Fibroblast of mammary gland (primary cell): ENCODE measurements around the gene TC2N.
"Not testable (repeated sequence)": the region's sequence is repeated elsewhere in the genome, so short reads cannot be mapped to it uniquely, and the experiment has no call there.

Experiments used
- DNase-seq: peaks from one replicate; pipeline ENCODE4 v3.0.0-alpha.2; 2010; ENCODE audit warnings: low read depth
- H3K4me3 ChIP-seq: 2 replicates; pipeline ENCODE4 v1.5.1; 2011; ENCODE audit warnings: low read depth, mild to moderate bottlenecking, low read length, moderate library complexity; ENCODE audit not compliant: control insufficient read depth
- CTCF ChIP-seq: conservative IDR thresholded peaks from 2 replicates; pipeline ENCODE4 v1.5.1; 2011; ENCODE audit warnings: low read depth, low read length, inconsistent platforms; ENCODE audit not compliant: control insufficient read depth, insufficient read depth

The TC2N gene

DNA sequence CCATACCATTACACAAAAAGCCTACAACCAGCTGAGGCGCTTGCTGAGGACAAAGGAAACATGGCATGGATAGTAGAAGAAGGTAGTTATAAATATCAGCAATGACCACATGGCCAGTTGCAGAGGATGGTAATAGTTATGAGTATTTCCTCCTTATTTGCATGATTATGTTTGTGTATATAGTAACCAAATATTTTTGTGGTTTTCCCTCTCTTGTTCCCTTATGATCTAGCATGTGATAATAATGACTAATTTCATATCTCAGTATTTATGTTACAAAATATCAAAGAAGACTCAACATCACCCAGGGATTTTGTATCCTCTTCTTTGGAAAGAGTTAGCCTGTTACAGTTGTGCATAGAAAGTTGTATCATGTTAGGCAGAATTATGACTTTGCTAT is 122.0 kb downstream of the TC2N start:
- no peak overlapping the region for H3K4me3 ChIP-seq
- no peak for TF ChIP-seq CTCF
- peak; percentile 25 for DNase-seq

GRCh38 chr14:91744068-91744480 is 123.3 kb downstream of the TC2N start:
- TF ChIP-seq CTCF = no peak
- DNase-seq = peak; percentile 49
- H3K4me3 ChIP-seq = no peak overlapping the region

- TF ChIP-seq CTCF = no peak
- no peak overlapping the region for H3K4me3 ChIP-seq
- DNase-seq = no peak
These were observed 124.1 kb downstream of the TC2N start for GRCh38 chr14:91743305-91743653.

GRCh38 chr14:91742621-91743304 is 124.6 kb downstream of the TC2N start:
- no peak for TF ChIP-seq CTCF
- no peak for DNase-seq

DNA sequence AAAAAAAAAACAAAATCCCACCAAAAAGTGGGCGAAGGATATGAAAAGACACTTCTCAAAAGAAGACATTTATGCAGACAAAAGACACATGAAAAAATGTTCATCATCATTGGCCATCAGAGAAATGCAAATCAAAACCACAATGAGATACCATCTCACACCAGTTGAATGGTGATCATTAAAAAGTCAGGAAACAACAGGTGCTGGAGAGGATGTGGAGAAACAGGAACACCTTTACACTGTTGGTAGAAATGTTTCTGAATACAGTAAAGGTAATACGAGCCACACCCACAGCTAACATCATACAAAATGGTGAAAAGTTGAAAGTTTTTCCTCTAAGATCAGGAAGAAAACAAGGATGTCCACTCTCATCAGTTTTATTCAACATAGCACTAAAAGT is 127.5 kb downstream of the TC2N start:
- not testable (repeated sequence) for DNase-seq, H3K4me3 ChIP-seq

More at GRCh38 chr14:91742621-91743304, 124.6 kb downstream of the TC2N start:
- no peak overlapping the region for H3K4me3 ChIP-seq

DNA sequence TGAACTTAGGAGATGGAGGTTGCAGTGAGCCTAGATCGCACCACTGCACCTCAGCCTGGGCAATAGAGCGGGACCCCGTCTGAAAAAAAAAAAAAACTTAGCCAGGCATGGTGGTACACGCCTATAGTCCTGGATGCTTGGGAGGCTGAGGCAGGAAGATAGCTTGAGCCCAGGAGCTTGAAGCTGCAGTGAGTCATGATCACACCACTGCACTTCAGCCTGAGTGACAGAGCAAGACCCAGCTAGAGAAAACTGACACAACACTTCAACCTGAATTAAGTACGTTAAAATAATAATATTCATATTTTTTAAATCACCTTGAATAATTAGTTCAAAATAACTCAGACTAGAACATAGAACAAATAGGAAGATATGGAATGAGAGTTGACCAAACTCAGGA is 129.7 kb downstream of the TC2N start:
- TF ChIP-seq CTCF = no peak
- no peak overlapping the region for H3K4me3 ChIP-seq
- peak; percentile 25 for DNase-seq

DNA sequence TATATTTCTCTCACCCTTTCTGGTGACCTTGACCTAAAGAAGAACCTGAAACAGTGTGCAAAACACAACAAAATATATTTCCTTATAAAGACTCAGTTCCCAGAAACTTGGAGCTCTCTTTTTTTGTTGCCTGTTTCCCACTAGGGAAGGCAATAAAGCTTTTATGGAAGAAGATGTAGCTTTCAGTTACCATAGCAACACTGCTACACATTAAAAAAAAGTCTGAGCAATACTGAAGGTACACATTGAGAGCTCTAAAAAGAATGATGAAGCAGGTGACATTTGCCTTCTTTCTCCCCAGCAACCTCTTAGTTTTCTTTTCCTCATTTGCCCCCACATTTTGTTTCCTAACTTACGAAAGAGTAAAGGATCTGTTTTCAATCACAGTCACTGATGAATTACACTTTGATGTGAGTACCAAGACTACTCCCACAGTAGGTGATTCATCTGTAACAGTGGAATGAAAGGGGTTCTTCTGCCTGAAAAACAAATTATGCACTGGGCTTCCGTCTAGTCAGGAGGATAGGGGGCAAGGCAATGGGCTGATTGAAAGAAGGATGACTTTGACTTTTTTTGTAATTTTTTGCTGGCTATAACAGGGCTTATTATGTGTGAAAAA is 134.4 kb downstream of the TC2N start:
- no peak overlapping the region for H3K4me3 ChIP-seq
- peak; percentile 94 for DNase-seq
- TF ChIP-seq CTCF = no peak
